Stomach (tissue), 4 donors: Measurements from ENCODE around the gene EPHB1.

Experiments used
- CTCF ChIP-seq, 7 experiments: fragments of 450-650 bp in 4 of 7; fragments of 200-600 bp in 3 of 7; sonication (generic) in 3 of 7; IDR thresholded peaks; one replicate each; pipeline ENCODE4 v1.5.1; 2016 to 2019; ENCODE audit warnings: antibody characterized with exemption in 7 of 7, control low read depth in 2 of 7, mild to moderate bottlenecking in 1 of 7
- EP300 ChIP-seq: sonication (generic); formaldehyde crosslinking; IDR thresholded peaks from one replicate; pipeline ENCODE4 v1.6.1; 2017; ENCODE audit warnings: antibody characterized with exemption
- POLR2A ChIP-seq, 4 donors: fragments of 450-650 bp; IDR thresholded peaks; one replicate each; pipeline ENCODE4 v1.6.1; 2016; ENCODE audit warnings: antibody characterized with exemption in 4 of 4, control low read depth in 2 of 4, mild to moderate bottlenecking in 1 of 4, moderate library complexity in 1 of 4
- POLR2AphosphoS5 ChIP-seq, 3 donors: sonication (generic); formaldehyde crosslinking; IDR thresholded peaks; one replicate each; pipeline ENCODE4 v1.6.1; 2016; ENCODE audit warnings: antibody characterized with exemption in 3 of 3

- TF ChIP-seq POLR2AphosphoS5 (IDR thresholded peaks at IDR 0.05) (no peak), EP300 (no peak), CTCF (IDR thresholded peaks at IDR 0.05) (no peak), POLR2A (IDR thresholded peaks at IDR 0.05) (no peak)
These were observed 374.6 kb downstream of the EPHB1 start for GRCh38 chr3:135169651-135170050.
